T-cell (primary cell): ENCODE data around the gene AADAC. TPM values are rescaled to one million over a fixed set of nuclear protein-coding genes. Genes with fewer than 3 reads are reported as not detected.
"Not testable (repeated sequence)": the region's sequence is repeated elsewhere in the genome, so short reads cannot be mapped to it uniquely, and the experiment has no call there.

Source experiments
- ATAC-seq, 4 experiments: fragments of 200-7000 bp in 3 of 4; fragments of 150-1000 bp in 1 of 4; cut with Tn5 transposase; replicated peaks in 1 of 4; 1 replicate in 3 of 4; 2 replicates in 1 of 4; pipeline ENCODE4 v1.10.0; 2021; ENCODE audit warnings: moderate library complexity in 3 of 4, mild to moderate bottlenecking in 2 of 4, moderate number of reproducible peaks in 1 of 4
- CTCF ChIA-PET, 2 donors: fragments of 300-600 bp; sonication (Branson Sonifier 250); formaldehyde crosslinking; loops; one replicate each; lab custom pipeline; 2022; ENCODE audit warnings: antibody characterized with exemption in 2 of 2; lab: Charles Lee
- POLR2A ChIA-PET, 2 donors: fragments of 300-600 bp; sonication (Branson Sonifier 250); formaldehyde crosslinking; loops; one replicate each; lab custom pipeline; 2022; ENCODE audit warnings: antibody characterized with exemption in 2 of 2; lab: Charles Lee
- DNase-seq, 35 experiments: peaks; one replicate each; pipeline versions ENCODE4 v3.0.0 to v3.0.0-alpha.2; 2013 to 2023
- H3K27ac ChIP-seq: one replicate; pipeline ENCODE4 v1.5.1; 2013; ENCODE audit warnings: low read length
- H3K27me3 ChIP-seq, 2 experiments: replicated peaks in 1 of 2; 1 replicate in 1 of 2; 2 replicates in 1 of 2; pipeline versions ENCODE4 v1.6.1 to v1.7.0; 2013; ENCODE audit warnings: low read length in 1 of 2, mixed read lengths in 1 of 2; ENCODE audit not compliant: control insufficient read depth in 2 of 2, insufficient read depth in 2 of 2; ENCODE audit errors: extremely low read depth in 1 of 2
- H3K36me3 ChIP-seq, 2 donors: 1 replicate in 1 of 2; 2 replicates in 1 of 2; pipeline versions ENCODE4 v1.6.1 to v1.7.0; 2013; ENCODE audit warnings: low read length in 1 of 2; ENCODE audit not compliant: control insufficient read depth in 2 of 2, insufficient read depth in 1 of 2; ENCODE audit errors: extremely low read depth in 1 of 2
- H3K4me1 ChIP-seq, 2 experiments: 1 replicate in 1 of 2; 2 replicates in 1 of 2; pipeline versions ENCODE4 v1.6.1 to v1.7.0; 2013; ENCODE audit warnings: low read length in 2 of 2, mixed read lengths in 1 of 2; ENCODE audit not compliant: insufficient read depth in 2 of 2, control insufficient read depth in 1 of 2; ENCODE audit errors: extremely low read depth in 1 of 2
- H3K4me3 ChIP-seq, 2 donors: 1 replicate in 1 of 2; 2 replicates in 1 of 2; pipeline versions ENCODE4 v1.5.1 to v1.7.0; 2013; ENCODE audit warnings: mild to moderate bottlenecking in 2 of 2, low read length in 1 of 2, moderate library complexity in 1 of 2; ENCODE audit not compliant: control insufficient read depth in 1 of 2; ENCODE audit errors: extremely low read depth in 1 of 2
- H3K9me3 ChIP-seq: 2 replicates; pipeline ENCODE4 v1.7.0; 2013
- H3K27ac Mint-ChIP-seq, 2 donors: one replicate each; pipeline ENCODE4 v1.8.0; 2020 to 2021; ENCODE audit warnings: mild to moderate bottlenecking in 2 of 2, mixed read lengths in 2 of 2
- H3K27me3 Mint-ChIP-seq, 2 donors: one replicate each; pipeline ENCODE4 v1.8.0; 2021 to 2022; ENCODE audit warnings: mixed read lengths in 2 of 2
- H3K36me3 Mint-ChIP-seq: one replicate; pipeline ENCODE4 v1.8.0; 2021; ENCODE audit warnings: mixed read lengths
- H3K4me1 Mint-ChIP-seq, 3 donors: one replicate each; pipeline ENCODE4 v1.8.0; 2020 to 2022; ENCODE audit warnings: mixed read lengths in 3 of 3, mild to moderate bottlenecking in 1 of 3
- H3K4me3 Mint-ChIP-seq, 3 donors: one replicate each; pipeline ENCODE4 v1.8.0; 2020 to 2022; ENCODE audit warnings: mild to moderate bottlenecking in 3 of 3, mixed read lengths in 3 of 3, moderate library complexity in 3 of 3
- H3K9me3 Mint-ChIP-seq, 3 donors: one replicate each; pipeline ENCODE4 v1.8.0; 2020 to 2022; ENCODE audit warnings: mixed read lengths in 3 of 3
- WGBS: methylation state at CpG from one replicate; pipeline ENCODE4 v1.1.5; 2013; ENCODE audit warnings: missing lambda C conversion rate; ENCODE audit not compliant: insufficient coverage; 5-methylcytosine and 5-hydroxymethylcytosine counted together
- total RNA-seq, 35 experiments: library from RNA in 6 of 35; stranded (reverse) in 6 of 35; fragments of 120-200 nt in 1 of 35; gene quantifications; one replicate each; pipeline versions ENCODE4 v1.2.1 to v1.2.4 and lab custom pipeline; 2013 to 2026

The AADAC gene
- total RNA-seq, 5 donors from 2014 or later (not counting 1 experiment from before 2014, with no cell fraction given), result 0.20 to 0.38 (median 0.25) TPM; not detected in 2

GRCh38 chr3:151777880-151778279 is 36.0 kb upstream of the AADAC start:
- Mint-ChIP-seq H3K27me3 (peaks cover 2 to 3% of the 10 kb centered on the region in 2 donors), H3K36me3 (no peaks in the 10 kb centered on the region), H3K9me3 (no peaks in the 10 kb centered on the region), H3K4me3 (no peak overlapping the region), H3K4me1 (no peaks in the 10 kb centered on the region), H3K27ac (no peak overlapping the region)
- POLR2A ChIA-PET, result no interaction called here
- Histone ChIP-seq H3K9me3 (no peaks in the 10 kb centered on the region), H3K4me3 (no peak overlapping the region), H3K27ac (no peak overlapping the region), H3K36me3 (no peaks in the 10 kb centered on the region), H3K4me1 (no peaks in the 10 kb centered on the region), H3K27me3 (no peaks in the 10 kb centered on the region)
- no peak for ATAC-seq
- DNase-seq, result no peak
- WGBS, result no CpG with 5 or more reads among the region's 2 CpGs
- CTCF ChIA-PET, result no interaction called here

- no peak overlapping the region for H3K4me3 ChIP-seq
- CTCF ChIA-PET, result no interaction called here
- no peak overlapping the region for H3K27ac ChIP-seq
- H3K9me3 ChIP-seq, result no peaks in the 10 kb centered on the region
- H3K27me3 ChIP-seq, result no peaks in the 10 kb centered on the region
- Mint-ChIP-seq H3K27me3 (peaks cover 0 to 4% of the 10 kb centered on the region in 2 donors), H3K4me3 (no peak overlapping the region), H3K9me3 (no peaks in the 10 kb centered on the region), H3K36me3 (no peaks in the 10 kb centered on the region), H3K4me1 (no peaks in the 10 kb centered on the region), H3K27ac (no peak overlapping the region)
- POLR2A ChIA-PET, result no interaction called here
- H3K36me3 ChIP-seq, result no peaks in the 10 kb centered on the region
- H3K4me1 ChIP-seq, result no peaks in the 10 kb centered on the region
- no peak for ATAC-seq
- no peak for DNase-seq
Measured at GRCh38 chr3:151787626-151788025, 26.3 kb upstream of the AADAC start.

GRCh38 chr3:151788401-151788800 is 25.5 kb upstream of the AADAC start:
- Mint-ChIP-seq H3K4me3 (no peak overlapping the region), H3K27me3 (peaks cover 0 to 4% of the 10 kb centered on the region in 2 donors), H3K27ac (no peak overlapping the region), H3K36me3 (no peaks in the 10 kb centered on the region), H3K9me3 (no peaks in the 10 kb centered on the region), H3K4me1 (no peaks in the 10 kb centered on the region)
- no peak for DNase-seq
- Histone ChIP-seq H3K36me3 (no peaks in the 10 kb centered on the region), H3K4me1 (no peaks in the 10 kb centered on the region), H3K27me3 (no peaks in the 10 kb centered on the region), H3K4me3 (no peak overlapping the region), H3K27ac (no peak overlapping the region), H3K9me3 (no peaks in the 10 kb centered on the region)
- ChIA-PET CTCF (no interaction called here), POLR2A (no interaction called here)
- no CpG with 5 or more reads among the region's 2 CpGs for WGBS
- ATAC-seq, result no peak

- Histone ChIP-seq H3K4me1 (no peaks in the 10 kb centered on the region), H3K27ac (no peak overlapping the region), H3K4me3 (no peak overlapping the region), H3K36me3 (no peaks in the 10 kb centered on the region), H3K9me3 (no peaks in the 10 kb centered on the region), H3K27me3 (no peaks in the 10 kb centered on the region)
- CTCF ChIA-PET, result interaction anchor here in 1 of 2 donors (0.6 kb wide), 1 partner anchor 43 kb away, joined by 3 read pairs; no protein-coding TSS in a partner anchor
- H3K27me3 Mint-ChIP-seq, result peaks cover 4% of the 10 kb centered on the region in 2 donors
- H3K9me3 Mint-ChIP-seq, result no peaks in the 10 kb centered on the region
- no peaks in the 10 kb centered on the region for H3K4me1 Mint-ChIP-seq
- POLR2A ChIA-PET, result no interaction called here
- no CpG with 5 or more reads among the region's 1 CpG for WGBS
- ATAC-seq (no peak), DNase-seq (no peak)
- H3K4me3 Mint-ChIP-seq, result no peak overlapping the region
- H3K36me3 Mint-ChIP-seq, result no peaks in the 10 kb centered on the region
- no peak overlapping the region for H3K27ac Mint-ChIP-seq
Measured at GRCh38 chr3:151789853-151790463, 24.0 kb upstream of the AADAC start.

- H3K9me3 ChIP-seq, H3K27me3 ChIP-seq, H3K4me3 ChIP-seq, CTCF ChIA-PET, H3K36me3 Mint-ChIP-seq, H3K9me3 Mint-ChIP-seq, H3K4me3 Mint-ChIP-seq, H3K4me1 Mint-ChIP-seq, H3K36me3 ChIP-seq, H3K27ac Mint-ChIP-seq, H3K4me1 ChIP-seq, DNase-seq, ATAC-seq, H3K27me3 Mint-ChIP-seq, H3K27ac ChIP-seq: not testable (repeated sequence)
- WGBS, result no CpG with 5 or more reads among the region's 2 CpGs
- POLR2A ChIA-PET, result interaction anchor here in 1 of 2 donors (0.6 kb wide), 1 partner anchor 35 kb away, joined by 3 read pairs; no protein-coding TSS in a partner anchor
Measured at GRCh38 chr3:151790763-151791162, 23.2 kb upstream of the AADAC start.

GRCh38 chr3:151792411-151792810 is 21.5 kb upstream of the AADAC start:
- no peaks in the 10 kb centered on the region for H3K4me1 ChIP-seq
- Mint-ChIP-seq H3K36me3 (no peaks in the 10 kb centered on the region), H3K27ac (no peak overlapping the region), H3K4me1 (no peaks in the 10 kb centered on the region), H3K4me3 (no peak overlapping the region), H3K9me3 (no peaks in the 10 kb centered on the region), H3K27me3 (peaks cover 4% of the 10 kb centered on the region in 2 donors)
- H3K27ac ChIP-seq, result no peak overlapping the region
- ChIA-PET POLR2A (no interaction called here), CTCF (no interaction called here)
- no peaks in the 10 kb centered on the region for H3K36me3 ChIP-seq
- no peaks in the 10 kb centered on the region for H3K27me3 ChIP-seq
- no peak for ATAC-seq
- H3K9me3 ChIP-seq, result no peaks in the 10 kb centered on the region
- H3K4me3 ChIP-seq, result no peak overlapping the region
- WGBS, result 80% methylated on average over 1 of the region's 2 CpGs
- DNase-seq, result no peak

- Mint-ChIP-seq H3K27me3 (peaks cover 4% of the 10 kb centered on the region in 2 donors), H3K36me3 (no peaks in the 10 kb centered on the region), H3K9me3 (no peaks in the 10 kb centered on the region), H3K4me1 (no peaks in the 10 kb centered on the region), H3K4me3 (no peak overlapping the region), H3K27ac (no peak overlapping the region)
- ATAC-seq (no peak), DNase-seq (no peak)
- no peak overlapping the region for H3K4me3 ChIP-seq
- POLR2A ChIA-PET, result no interaction called here
- WGBS, result no CpG with 5 or more reads among the region's 2 CpGs
- no peaks in the 10 kb centered on the region for H3K36me3 ChIP-seq
- CTCF ChIA-PET, result no interaction called here
- no peaks in the 10 kb centered on the region for H3K4me1 ChIP-seq
- no peak overlapping the region for H3K27ac ChIP-seq
- H3K9me3 ChIP-seq, result no peaks in the 10 kb centered on the region
- H3K27me3 ChIP-seq, result no peaks in the 10 kb centered on the region
Measured at GRCh38 chr3:151793636-151794035, 20.3 kb upstream of the AADAC start.
